NAMALWA (cell line): ENCODE results near the gene RPS10.
A peak's percentile ranks its signal among the peaks of the same experiment; 100 is the strongest.
"Not testable (repeated sequence)": the region's sequence is repeated elsewhere in the genome, so short reads cannot be mapped to it uniquely, and the experiment has no call there.

Experiments used
- DNase-seq: peaks from one replicate; pipeline ENCODE4 v3.0.0-alpha.2; 2015; ENCODE audit warnings: low spot score

Gene RPS10

DNA sequence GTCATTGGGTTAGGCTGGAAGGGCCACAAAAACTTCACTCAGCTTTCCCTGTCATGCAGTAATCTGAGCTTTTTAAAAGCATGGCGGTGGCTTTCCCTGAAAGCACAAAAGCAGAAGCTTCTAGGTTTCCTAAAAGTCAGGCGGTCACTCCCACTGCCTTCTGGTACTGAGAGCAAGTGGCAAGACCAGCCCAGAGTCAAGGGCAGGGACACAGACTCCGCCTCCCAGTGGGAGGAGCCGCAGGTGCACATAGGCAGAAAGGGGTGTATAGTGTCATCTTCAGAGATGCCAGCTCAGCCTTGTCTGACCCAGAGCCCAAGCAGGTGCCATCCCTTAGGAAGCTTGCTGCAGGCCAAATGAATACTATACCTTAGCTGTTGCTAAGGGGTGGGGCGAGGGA is 22.0 kb upstream of the RPS10 start:
- peak; percentile 50 for DNase-seq

GRCh38 chr6:34447386-34447785 is 21.5 kb upstream of the RPS10 start:
- no peak for DNase-seq

DNA sequence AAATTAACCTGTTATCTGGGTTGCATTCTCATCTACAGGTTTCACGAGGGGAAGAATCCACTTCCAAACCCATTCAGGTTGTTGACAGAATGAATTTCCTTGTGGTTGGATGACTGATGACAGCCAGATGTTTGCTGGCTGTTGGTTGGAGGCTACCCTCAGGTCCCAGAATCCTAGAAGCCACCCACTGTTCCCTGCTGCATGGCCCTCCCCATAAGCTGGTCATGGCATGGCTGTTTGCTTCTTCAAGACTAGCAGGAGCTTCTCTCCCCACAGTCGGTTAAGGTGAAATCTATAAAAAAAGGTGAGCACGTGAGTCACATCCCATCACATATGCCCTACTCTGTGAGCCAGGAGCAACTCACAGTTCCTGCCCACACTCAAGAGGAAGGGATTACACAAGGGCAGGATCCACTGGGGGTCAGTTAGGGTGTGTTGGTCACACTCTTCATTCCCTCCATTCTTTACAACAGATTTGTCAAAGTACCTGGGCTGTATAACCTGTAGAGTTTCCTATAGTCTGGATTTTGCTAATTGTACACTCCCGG is 19.5 kb upstream of the RPS10 start:
- DNase-seq: no peak

GRCh38 chr6:34441526-34441925 is 15.7 kb upstream of the RPS10 start:
- peak; percentile 42 for DNase-seq

- DNase-seq: no peak
These were observed 13.6 kb upstream of the RPS10 start for GRCh38 chr6:34439442-34439841.

DNA sequence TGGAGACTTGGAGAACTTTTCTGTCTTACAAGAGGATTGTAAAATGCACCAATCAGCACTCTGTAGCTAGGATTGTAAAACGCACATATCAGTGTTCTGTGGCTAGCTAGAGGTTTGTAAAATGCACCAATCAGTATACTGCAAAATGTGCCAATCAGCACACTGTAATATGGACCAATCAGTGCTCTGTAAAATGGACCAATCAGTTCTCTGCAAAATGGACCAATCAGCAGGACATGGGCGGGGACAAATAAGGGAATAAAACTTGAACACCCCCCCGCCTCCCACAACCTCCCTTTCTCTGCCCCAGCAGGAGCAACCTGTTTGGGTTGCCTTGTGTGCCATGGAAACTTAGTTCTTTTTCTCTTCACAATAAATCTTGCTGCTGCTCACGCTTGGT is 12.8 kb upstream of the RPS10 start:
- DNase-seq: peak; percentile 32

- DNase-seq: no peak
These were observed 11.7 kb upstream of the RPS10 start for GRCh38 chr6:34437644-34437970.

DNA sequence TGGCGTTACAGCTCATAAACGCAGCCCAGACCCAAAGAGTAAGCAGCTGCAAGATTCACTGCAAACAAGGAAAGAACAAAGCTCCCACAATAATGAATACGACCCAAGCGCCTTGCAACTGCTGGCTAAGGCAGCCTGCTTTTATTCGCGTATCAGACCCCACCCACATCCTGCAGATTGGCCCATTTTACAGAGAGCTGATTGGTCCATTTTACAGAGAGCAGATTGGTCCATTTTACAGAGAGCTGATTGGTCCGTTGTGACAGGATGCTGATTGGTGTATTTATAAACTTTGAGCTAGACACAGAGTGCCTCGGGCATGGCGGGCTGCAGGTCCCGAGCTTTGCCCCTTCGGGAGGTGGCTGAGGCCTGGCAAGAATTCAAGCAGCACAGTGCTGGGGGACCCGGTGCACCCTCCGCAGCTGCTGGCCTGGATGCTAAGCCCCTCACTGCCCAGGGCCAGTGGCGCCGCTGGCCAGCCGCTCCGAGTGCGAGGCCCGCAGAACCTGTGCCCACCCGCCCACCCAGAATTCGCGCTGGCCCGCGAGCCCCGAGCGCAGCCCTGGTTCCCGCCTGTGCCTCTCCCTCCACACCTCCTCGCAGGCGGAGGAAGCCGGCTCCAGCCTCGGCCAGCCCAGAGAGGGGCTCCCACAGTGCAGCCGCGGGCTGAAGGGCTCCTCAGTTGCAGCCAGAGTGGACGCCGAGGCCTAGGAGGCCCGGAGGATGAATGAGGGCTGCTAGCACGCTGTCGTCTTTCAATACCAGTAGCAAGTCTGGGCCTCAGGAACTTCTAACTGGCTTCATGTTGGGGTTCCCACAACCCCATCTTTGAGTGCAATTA is 11.2 kb upstream of the RPS10 start:
- DNase-seq: no peak

GRCh38 chr6:34435916-34436315 is 10.0 kb upstream of the RPS10 start:
- no peak for DNase-seq

GRCh38 chr6:34425132-34425497 is 754 bp downstream of the RPS10 start:
- no peak for DNase-seq

DNA sequence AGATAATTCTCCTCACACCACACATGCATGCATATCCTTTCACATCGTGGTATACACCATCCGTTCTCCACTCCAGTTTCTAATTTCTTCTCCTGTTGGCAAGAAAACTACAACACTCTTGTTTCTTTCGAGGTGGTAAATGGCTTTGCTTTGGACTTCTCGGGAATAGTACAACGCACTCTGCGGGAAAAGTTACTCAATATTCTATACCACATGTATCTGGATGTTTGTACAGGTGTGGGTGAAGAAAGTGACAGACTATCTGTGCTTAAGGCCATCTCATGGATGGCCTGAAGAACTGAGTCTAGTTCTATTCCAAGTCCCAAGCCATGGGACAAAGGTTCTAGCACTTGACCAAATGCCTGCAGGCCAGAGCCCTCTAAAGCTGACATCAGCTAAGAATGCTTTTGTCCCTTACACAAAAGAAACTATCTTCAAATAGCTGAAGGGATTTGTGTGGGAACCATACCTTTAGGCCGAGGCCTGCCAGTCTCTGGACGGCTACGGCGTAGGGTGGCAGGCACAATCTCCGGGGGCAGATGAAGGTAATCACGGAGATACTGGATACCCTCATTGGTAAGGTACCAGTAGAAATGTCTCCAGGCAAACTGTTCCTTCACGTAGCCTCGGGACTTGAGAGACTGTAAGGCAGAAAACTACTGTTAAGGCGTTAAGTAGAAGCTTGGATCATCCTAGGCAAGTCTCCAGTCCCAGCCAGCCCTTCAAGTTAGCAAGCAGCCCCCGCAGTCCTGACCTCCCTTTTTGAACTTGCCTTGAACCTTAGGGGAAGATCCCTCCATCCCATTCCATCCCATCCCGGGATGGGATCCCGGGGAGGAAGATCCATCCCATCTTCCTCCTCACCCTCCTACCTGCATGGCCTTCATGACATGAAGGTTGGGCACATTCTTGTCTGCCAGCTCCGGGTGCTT is 1.4 kb downstream of the RPS10 start:
- DNase-seq: no peak

DNA sequence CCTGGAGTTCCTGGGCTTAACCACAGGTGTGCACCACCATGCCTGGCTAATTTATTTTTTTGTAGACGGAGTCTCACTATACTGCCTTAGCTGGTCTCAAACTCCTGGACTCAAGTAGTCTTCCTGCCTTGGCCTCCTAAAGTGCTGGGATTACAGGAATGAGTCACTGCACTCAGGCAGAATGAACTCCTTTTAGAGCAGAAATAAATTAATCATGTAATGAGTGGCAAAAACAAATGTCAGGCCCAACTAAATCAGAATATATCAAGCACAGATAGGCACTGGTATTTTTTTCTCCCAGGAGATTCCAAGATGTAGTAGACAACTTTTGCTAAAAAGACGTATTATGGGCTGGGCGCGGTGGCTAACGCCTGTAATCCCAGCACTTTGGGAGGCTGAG is 2.6 kb downstream of the RPS10 start:
- no peak for DNase-seq

- DNase-seq: no peak
These were observed 7.5 kb downstream of the RPS10 start for GRCh38 chr6:34418367-34418766.

DNA sequence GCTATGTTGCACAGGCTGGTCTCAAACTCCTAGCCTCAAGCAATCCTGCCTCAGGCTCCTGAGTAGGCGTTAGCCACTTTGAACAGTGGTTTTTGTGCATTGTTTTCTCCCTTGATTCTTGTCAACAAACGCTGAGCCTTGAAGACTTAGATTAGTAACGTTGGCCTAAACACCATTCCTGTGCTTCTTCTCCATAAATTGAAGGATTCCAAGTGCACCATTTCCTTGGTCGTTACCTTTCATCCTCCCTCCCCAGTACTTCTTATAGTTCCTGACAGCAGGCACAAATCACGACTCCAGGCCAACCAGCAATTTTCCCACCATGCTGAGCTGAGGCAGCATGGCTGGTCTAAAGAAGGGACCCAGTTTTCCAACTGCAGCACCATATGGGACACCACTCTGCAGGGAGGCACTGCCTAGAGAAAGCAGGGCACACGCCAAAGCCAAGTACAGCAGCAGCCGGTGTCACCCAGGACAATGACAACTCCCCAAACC is 8.9 kb downstream of the RPS10 start:
- DNase-seq: no peak

- peak; percentile 72 for DNase-seq
These were observed 10.6 kb downstream of the RPS10 start for GRCh38 chr6:34414999-34415858.

DNA sequence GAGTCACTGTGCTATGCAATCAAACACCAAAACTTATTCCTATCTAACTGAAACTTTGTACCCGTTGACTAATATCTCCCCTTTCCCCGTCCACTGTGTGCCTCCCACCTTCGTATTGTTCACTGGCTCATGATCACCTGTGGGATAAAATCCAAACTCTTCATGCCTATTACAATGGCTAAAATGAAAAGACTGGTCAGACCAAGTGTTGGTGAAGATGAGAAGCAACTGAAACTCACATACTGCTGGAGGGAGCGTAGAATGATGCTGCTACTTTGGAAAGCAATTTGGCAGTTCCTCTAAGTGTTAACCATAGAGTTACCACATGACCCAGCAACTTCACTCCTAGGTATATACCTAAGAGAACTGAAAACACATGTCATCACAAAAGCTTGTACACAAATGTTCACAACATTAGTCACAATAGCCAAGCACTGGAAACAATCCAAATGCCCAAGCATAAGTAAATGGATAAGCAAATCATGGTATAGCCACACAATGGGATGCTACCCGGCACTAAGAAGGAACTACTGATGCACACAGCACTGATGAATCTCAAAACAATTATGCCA is 13.1 kb downstream of the RPS10 start:
- DNase-seq: no peak

DNA sequence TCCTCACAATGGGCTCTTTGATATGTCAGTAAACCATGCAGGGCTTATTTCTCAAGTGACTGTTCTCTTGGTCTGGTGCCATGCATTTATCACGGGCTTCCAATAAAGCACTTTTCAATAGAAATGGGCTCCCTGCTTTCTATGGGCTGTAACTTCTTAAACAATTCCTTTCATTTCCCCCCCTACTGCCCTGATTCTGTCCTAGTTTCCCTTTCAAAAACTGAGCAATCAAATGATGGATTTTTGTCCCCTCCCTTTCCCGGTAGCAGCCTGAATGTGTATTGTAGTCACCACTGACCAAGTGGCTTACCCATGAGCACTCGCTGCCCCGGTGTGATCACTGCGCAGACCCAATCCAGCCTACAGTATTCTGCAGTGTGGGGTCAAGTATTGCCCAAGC is 13.9 kb downstream of the RPS10 start:
- DNase-seq: no peak

DNA sequence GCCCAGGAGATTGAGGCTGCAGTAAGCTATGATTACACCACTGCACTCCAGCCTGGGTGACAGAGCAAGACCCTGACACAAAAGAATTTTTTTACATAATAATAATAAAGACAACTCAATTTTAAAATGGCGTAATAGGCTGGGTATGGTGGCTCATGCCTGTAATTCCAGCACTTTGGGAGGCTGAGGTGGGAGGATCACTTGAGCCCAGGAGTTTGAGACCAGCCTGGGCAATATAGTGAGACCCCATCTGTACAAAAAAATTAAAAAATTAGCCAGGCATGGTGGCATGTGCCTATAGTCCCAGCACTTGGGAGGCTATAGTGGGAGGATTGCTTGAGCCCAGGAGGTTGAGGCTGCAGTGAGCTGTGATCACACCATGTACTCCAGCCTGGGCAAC is 18.0 kb downstream of the RPS10 start:
- not testable (repeated sequence) for DNase-seq

GRCh38 chr6:34396518-34396917 is 29.4 kb downstream of the RPS10 start:
- DNase-seq: no peak

DNA sequence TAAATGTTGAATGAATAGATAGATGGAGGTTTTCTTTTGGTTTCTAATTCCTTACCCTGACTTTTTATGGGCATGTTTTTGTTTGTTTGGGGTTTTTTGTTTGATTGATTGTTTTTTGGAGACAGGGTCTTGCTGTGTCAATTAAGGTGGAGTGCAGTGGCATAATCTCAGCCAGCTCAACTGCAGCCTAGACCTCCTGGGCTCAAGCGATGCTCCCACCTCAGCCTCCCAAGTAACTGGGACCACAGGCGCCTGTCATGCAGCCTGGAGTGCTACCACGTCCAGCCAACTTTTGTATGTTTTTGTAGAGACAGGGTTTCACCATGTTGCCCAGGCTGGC is 31.9 kb downstream of the RPS10 start:
- no peak for DNase-seq

DNA sequence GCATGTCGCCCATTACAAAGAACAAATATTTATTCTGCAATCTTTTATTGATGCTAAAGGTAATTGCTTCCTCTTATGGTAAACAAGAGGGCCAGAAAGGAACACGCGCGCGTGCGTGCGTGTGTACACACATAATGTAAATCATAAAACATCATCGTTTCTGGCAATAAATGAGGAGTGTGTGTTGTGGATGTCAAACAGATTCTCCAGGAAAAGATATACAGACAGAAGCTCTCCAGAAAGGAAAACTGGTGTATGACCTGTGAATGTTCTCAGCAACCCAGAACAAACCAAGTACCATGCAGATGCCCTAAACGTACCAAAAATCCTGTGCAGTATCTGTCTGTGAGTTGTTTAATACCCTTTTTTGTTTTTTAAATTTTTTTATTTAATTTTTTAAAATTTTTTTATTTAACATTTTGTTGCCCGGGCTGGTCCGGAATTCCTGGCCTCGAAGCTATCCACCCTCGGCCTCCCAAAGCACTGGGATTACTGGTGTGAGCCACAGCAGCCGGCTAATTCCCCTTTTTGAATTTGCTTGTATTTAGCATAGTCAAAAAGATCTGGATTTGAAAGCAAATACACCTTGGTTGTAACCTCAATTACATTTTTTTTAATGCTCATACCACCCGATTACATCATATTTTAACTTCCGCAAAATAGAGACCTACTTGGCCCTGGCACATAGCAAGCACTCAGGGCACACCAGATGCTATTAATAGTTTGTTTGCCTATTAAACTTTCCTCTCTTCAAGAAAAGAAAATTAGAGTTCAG is 32.5 kb downstream of the RPS10 start:
- peak; percentile 81 for DNase-seq
